ENCODE results near the gene TMEM222. TPM values are rescaled to one million over a fixed set of nuclear protein-coding genes. Genes with fewer than 3 reads are reported as not detected.
A peak's percentile ranks its signal among the peaks of the same experiment; 100 is the strongest.

TMEM222 gene
- total and polyA plus RNA-seq, 2 experiments from 2014 or later = 53.0 to 59.0 TPM

DNA sequence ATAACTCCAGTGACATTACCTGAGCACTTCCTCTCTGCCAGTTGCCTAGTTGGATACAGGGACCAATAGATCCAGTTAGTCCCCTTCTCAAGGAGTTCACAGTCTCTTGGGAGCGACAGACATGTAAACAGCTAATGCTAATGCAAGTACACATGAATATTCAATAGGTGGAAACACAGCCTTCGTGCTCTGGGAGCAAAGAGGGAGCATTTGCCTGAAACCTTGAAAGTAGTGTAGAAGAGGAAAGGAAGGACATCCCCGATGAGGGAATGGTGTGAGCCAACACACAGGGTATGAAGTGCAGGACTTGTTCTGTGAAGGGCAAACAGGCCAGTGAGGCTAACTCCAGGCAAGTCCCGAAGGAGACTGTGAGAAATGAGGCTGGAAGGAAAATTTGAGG is 3.8 kb upstream of the TMEM222 start:
- H3K36me3 ChIP-seq (ENCODE audit: low read depth) = no peaks in the 10 kb centered on the region
- H4K20me1 ChIP-seq (ENCODE audit: insufficient read depth) = no peaks in the 10 kb centered on the region
- peak overlapping the region; percentile 11; the same call in 1 of the 2 replicates for H3K9ac ChIP-seq
- no peak overlapping the region for H3K4me3 ChIP-seq
- TF ChIP-seq EZH2 (IDR thresholded peaks at IDR 0.05; ENCODE audit: insufficient read depth, poor library complexity, severe bottlenecking) (no peak), EZH2phosphoT487 (IDR thresholded peaks at IDR 0.05; ENCODE audit: insufficient read depth, low read depth) (no peak)
- peaks cover 10% of the 10 kb centered on the region for H3K79me2 ChIP-seq (ENCODE audit: insufficient read depth)
- peak; percentile 17 for DNase-seq
- 0 out of 2 replicates have a peak, but pooled peaks cover 5% of the 10 kb centered on the region for H3F3A ChIP-seq (ENCODE audit: insufficient read depth)
- H3K4me1 ChIP-seq (ENCODE audit: insufficient read depth) = peaks cover 16% of the 10 kb centered on the region
- in situ Hi-C loops (cut with MboI) = no loop called here
- peak overlapping the region; percentile 71 for H2AFZ ChIP-seq
- peak overlapping the region; percentile 32 for H3K4me2 ChIP-seq (ENCODE audit: unreplicated experiment)
- 18 to 20% methylated on average over 4 of the region's 4 CpGs for WGBS, 2 experiments (ENCODE audit: low coverage in 1 of 2, low lambda C conversion rate in 2 of 2, missing lambda C conversion rate in 2 of 2)
- H3K9me2 ChIP-seq (ENCODE audit: insufficient read depth) = no peaks in the 10 kb centered on the region
- no peak overlapping the region for H3K27ac ChIP-seq
- H3K9me3 ChIP-seq (ENCODE audit: low read depth) = no peaks in the 10 kb centered on the region
- no peaks in the 10 kb centered on the region for H3K27me3 ChIP-seq (replicated peaks; ENCODE audit: insufficient read depth)

DNA sequence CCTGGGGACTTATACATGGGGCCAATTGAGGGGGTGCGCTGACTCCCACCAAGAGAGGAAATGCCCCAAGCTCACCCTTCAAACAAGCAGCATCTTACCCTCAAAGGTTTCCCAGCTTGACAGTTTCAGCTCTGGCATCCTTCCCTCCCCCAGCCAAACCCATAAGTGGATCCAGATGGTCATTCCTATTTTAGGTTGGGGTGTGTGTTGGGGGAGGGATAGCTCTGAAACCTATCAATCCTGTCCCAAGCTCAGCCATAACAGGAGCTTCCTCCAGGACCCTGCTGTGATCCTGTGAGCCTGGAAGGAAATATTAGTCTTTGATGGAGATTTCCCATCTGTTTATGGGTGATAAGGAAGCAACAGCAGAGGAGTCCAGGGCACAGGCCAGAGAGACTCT is 3.4 kb upstream of the TMEM222 start:
- peaks cover 14% of the 10 kb centered on the region for H3K79me2 ChIP-seq (ENCODE audit: insufficient read depth)
- H3K4me1 ChIP-seq (ENCODE audit: insufficient read depth) = peaks cover 18% of the 10 kb centered on the region
- no peak overlapping the region for H3K4me3 ChIP-seq
- H3K27me3 ChIP-seq (replicated peaks; ENCODE audit: insufficient read depth) = no peaks in the 10 kb centered on the region
- no peak for TF ChIP-seq EZH2 (IDR thresholded peaks at IDR 0.05; ENCODE audit: insufficient read depth, poor library complexity, severe bottlenecking)
- no peak for TF ChIP-seq EZH2phosphoT487 (IDR thresholded peaks at IDR 0.05; ENCODE audit: insufficient read depth, low read depth)
- no peak overlapping the region for H3K27ac ChIP-seq
- peak overlapping the region; percentile 11; the same call in 1 of the 2 replicates for H3K9ac ChIP-seq
- H3F3A ChIP-seq (ENCODE audit: insufficient read depth) = 0 out of 2 replicates have a peak, but pooled peaks cover 5% of the 10 kb centered on the region
- H3K4me2 ChIP-seq (ENCODE audit: unreplicated experiment) = peak overlapping the region; percentile 32
- 0% methylated on average over 1 of the region's 1 CpG for WGBS, 2 experiments (ENCODE audit: low coverage in 1 of 2, low lambda C conversion rate in 2 of 2, missing lambda C conversion rate in 2 of 2)
- no peaks in the 10 kb centered on the region for H3K9me2 ChIP-seq (ENCODE audit: insufficient read depth)
- DNase-seq = peak; percentile 46
- H3K9me3 ChIP-seq (ENCODE audit: low read depth) = no peaks in the 10 kb centered on the region
- peak overlapping the region; percentile 71 for H2AFZ ChIP-seq
- H3K36me3 ChIP-seq (ENCODE audit: low read depth) = no peaks in the 10 kb centered on the region
- no peaks in the 10 kb centered on the region for H4K20me1 ChIP-seq (ENCODE audit: insufficient read depth)
- in situ Hi-C loops (cut with MboI) = no loop called here

DNA sequence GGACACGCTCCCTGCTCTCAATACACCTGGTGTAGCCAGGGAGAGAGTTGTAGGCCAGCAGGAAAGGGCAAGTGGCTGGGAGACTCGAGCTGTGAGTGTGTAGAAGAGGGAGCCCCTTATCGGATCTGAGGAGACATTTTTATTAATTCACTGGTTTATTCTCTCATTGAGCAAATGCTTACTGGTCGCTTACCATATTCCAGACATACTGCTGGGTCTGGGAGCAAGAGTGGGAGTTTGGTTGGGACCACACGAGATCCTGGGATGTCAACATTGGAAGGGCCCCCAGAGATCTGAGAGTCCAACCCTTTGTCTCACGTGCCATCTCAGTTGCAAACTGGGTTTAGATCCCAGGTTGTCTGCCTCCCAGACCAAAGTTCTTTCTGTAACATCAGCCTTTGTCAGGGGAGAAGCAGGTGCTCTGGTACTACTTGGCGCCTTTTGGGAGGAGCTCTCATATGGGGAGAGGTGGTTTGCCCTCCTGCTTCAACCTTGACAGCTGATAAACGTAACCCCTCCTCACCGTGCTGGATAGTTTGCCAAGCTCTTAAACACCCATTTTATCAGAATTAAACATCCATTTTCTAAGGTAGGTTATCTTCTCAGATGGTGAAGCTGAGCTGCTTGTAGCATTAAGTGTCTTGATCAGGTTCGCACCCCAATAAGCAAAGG is 742 bp downstream of the TMEM222 start:
- TF ChIP-seq EZH2phosphoT487 (IDR thresholded peaks at IDR 0.05; ENCODE audit: insufficient read depth, low read depth) (no peak), EZH2 (IDR thresholded peaks at IDR 0.05; ENCODE audit: insufficient read depth, poor library complexity, severe bottlenecking) (no peak)
- peak; percentile 30 for DNase-seq
- peak overlapping the region; percentile 91 for H3K4me3 ChIP-seq
- no peaks in the 10 kb centered on the region for H3K9me3 ChIP-seq (ENCODE audit: low read depth)
- no peaks in the 10 kb centered on the region for H3K36me3 ChIP-seq (ENCODE audit: low read depth)
- H3K4me2 ChIP-seq (ENCODE audit: unreplicated experiment) = peak overlapping the region; percentile 96
- in situ Hi-C loops (cut with MboI) = no loop called here
- WGBS, 2 experiments (ENCODE audit: low coverage in 1 of 2, low lambda C conversion rate in 2 of 2, missing lambda C conversion rate in 2 of 2) = 11 to 12% methylated on average over 10 of the region's 10 CpGs
- H3K9ac ChIP-seq = peak overlapping the region; percentile 96
- no peaks in the 10 kb centered on the region for H3K27me3 ChIP-seq (replicated peaks; ENCODE audit: insufficient read depth)
- H3K79me2 ChIP-seq (ENCODE audit: insufficient read depth) = peaks cover 55% of the 10 kb centered on the region
- peaks cover 28% of the 10 kb centered on the region for H3K4me1 ChIP-seq (ENCODE audit: insufficient read depth)
- H3K9me2 ChIP-seq (ENCODE audit: insufficient read depth) = no peaks in the 10 kb centered on the region
- H3F3A ChIP-seq (ENCODE audit: insufficient read depth) = 0 out of 2 replicates have a peak, but pooled peaks cover 5% of the 10 kb centered on the region
- no peaks in the 10 kb centered on the region for H4K20me1 ChIP-seq (ENCODE audit: insufficient read depth)
- peak overlapping the region; percentile 84 for H2AFZ ChIP-seq
- peak overlapping the region; percentile 89 for H3K27ac ChIP-seq

DNA sequence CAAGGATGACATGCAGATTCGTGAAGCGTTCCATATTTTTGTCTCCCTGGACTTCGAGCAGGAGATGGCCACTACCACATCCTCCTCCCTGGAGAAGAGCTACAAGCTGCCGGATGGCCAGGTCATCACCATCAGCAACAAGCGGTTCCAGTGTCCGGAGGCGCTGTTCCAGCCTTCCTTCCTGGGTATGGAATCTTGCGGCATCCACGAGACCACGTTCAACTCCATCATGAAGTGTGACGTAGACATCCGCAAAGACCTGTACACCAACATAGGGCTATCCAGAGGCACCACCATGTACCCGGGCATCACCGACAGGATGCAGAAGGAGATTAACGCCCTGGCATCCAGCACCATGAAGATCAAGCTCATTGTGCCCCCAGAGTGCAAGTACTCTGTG is 3.3 kb downstream of the TMEM222 start:
- Histone ChIP-seq H2AFZ (no peak overlapping the region), H3K27ac (no peak overlapping the region), H3K79me2 (ENCODE audit: insufficient read depth) (peaks cover 81% of the 10 kb centered on the region), H3F3A (ENCODE audit: insufficient read depth) (no peaks in the 10 kb centered on the region), H3K36me3 (ENCODE audit: low read depth) (no peaks in the 10 kb centered on the region), H3K9me3 (ENCODE audit: low read depth) (no peaks in the 10 kb centered on the region), H3K27me3 (replicated peaks; ENCODE audit: insufficient read depth) (no peaks in the 10 kb centered on the region), H3K9me2 (ENCODE audit: insufficient read depth) (no peaks in the 10 kb centered on the region), H3K9ac (no peak overlapping the region), H3K4me3 (no peak overlapping the region), H3K4me2 (ENCODE audit: unreplicated experiment) (no peak overlapping the region), H3K4me1 (ENCODE audit: insufficient read depth) (peaks cover 16% of the 10 kb centered on the region), H4K20me1 (ENCODE audit: insufficient read depth) (no peaks in the 10 kb centered on the region; the same call in 1 of the 2 replicates)
- no peak for DNase-seq
- 97 to 99% methylated on average over 14 to 15 of the region's 15 CpGs for WGBS, 2 experiments (ENCODE audit: low coverage in 1 of 2, low lambda C conversion rate in 2 of 2, missing lambda C conversion rate in 2 of 2)
- in situ Hi-C loops (cut with MboI) = no loop called here
- TF ChIP-seq EZH2 (IDR thresholded peaks at IDR 0.05; ENCODE audit: insufficient read depth, poor library complexity, severe bottlenecking) = no peak
- no peak for TF ChIP-seq EZH2phosphoT487 (IDR thresholded peaks at IDR 0.05; ENCODE audit: insufficient read depth, low read depth)
